Upper lobe of left lung (tissue), 4 donors: ENCODE data around the gene SNU13.

ENCODE experiments used
- EP300 ChIP-seq, 4 donors: sonication (generic); formaldehyde crosslinking; IDR thresholded peaks; one replicate each; pipeline ENCODE4 v1.5.1; 2017; ENCODE audit warnings: antibody characterized with exemption in 4 of 4, control low read depth in 2 of 4
- POLR2A ChIP-seq, 4 donors: fragments of 450-650 bp; IDR thresholded peaks; one replicate each; pipeline ENCODE4 v1.5.1; 2016 to 2017; ENCODE audit warnings: antibody characterized with exemption in 4 of 4, mild to moderate bottlenecking in 2 of 4
- POLR2AphosphoS5 ChIP-seq, 2 donors: sonication (generic); formaldehyde crosslinking; IDR thresholded peaks; one replicate each; pipeline ENCODE4 v1.5.1; 2017; ENCODE audit warnings: antibody characterized with exemption in 2 of 2
- TF ChIP-seq, protein P1 (sequence below), 6 experiments: fragments of 450-650 bp in 4 of 6; fragments of 200-600 bp in 2 of 6; sonication (generic) in 2 of 6; IDR thresholded peaks; one replicate each; pipeline ENCODE4 v1.5.1; 2016 to 2019; ENCODE audit warnings: antibody characterized with exemption in 6 of 6

GRCh38 chr22:41642331-41643110 is 46.1 kb downstream of the SNU13 start:
- TF ChIP-seq POLR2AphosphoS5 (IDR thresholded peaks at IDR 0.05) (no peak), EP300 (IDR thresholded peaks at IDR 0.05) (no peak), POLR2A (IDR thresholded peaks at IDR 0.05) (no peak)
- TF ChIP-seq, protein P1, sequence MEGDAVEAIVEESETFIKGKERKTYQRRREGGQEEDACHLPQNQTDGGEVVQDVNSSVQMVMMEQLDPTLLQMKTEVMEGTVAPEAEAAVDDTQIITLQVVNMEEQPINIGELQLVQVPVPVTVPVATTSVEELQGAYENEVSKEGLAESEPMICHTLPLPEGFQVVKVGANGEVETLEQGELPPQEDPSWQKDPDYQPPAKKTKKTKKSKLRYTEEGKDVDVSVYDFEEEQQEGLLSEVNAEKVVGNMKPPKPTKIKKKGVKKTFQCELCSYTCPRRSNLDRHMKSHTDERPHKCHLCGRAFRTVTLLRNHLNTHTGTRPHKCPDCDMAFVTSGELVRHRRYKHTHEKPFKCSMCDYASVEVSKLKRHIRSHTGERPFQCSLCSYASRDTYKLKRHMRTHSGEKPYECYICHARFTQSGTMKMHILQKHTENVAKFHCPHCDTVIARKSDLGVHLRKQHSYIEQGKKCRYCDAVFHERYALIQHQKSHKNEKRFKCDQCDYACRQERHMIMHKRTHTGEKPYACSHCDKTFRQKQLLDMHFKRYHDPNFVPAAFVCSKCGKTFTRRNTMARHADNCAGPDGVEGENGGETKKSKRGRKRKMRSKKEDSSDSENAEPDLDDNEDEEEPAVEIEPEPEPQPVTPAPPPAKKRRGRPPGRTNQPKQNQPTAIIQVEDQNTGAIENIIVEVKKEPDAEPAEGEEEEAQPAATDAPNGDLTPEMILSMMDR (IDR thresholded peaks at IDR 0.05): no peak
